Neural progenitor cell (in vitro differentiated cells): ENCODE measurements around the gene GPR137B. TPM values are rescaled to one million over a fixed set of nuclear protein-coding genes. Genes with fewer than 3 reads are reported as not detected.

ENCODE experiments used
- DNase-seq: peaks from one replicate; pipeline ENCODE4 v3.0.0-alpha.2; 2016; ENCODE audit warnings: low spot score
- H2AFZ ChIP-seq: fragments of 200-600 bp; sonication (generic); replicated peaks from 2 replicates; pipeline ENCODE4 v1.6.1; 2016; ENCODE audit warnings: antibody characterized with exemption
- H3F3A ChIP-seq: fragments of 200-600 bp; sonication (generic); 2 replicates; pipeline ENCODE4 v1.6.1; 2016; ENCODE audit warnings: antibody characterized with exemption, low read depth
- H3K27ac ChIP-seq: fragments of 200-600 bp; sonication (generic); 2 replicates; pipeline ENCODE4 v1.5.1; 2016; ENCODE audit warnings: mild to moderate bottlenecking
- H3K27me3 ChIP-seq: fragments of 200-600 bp; sonication (generic); 2 replicates; pipeline ENCODE4 v1.6.1; 2016; ENCODE audit warnings: mild to moderate bottlenecking, moderate library complexity
- H3K36me3 ChIP-seq: fragments of 200-600 bp; sonication (generic); 2 replicates; pipeline ENCODE4 v1.5.1; 2016
- H3K4me1 ChIP-seq: fragments of 200-600 bp; sonication (generic); 2 replicates; pipeline ENCODE4 v1.6.1; 2016; ENCODE audit warnings: mixed run types
- H3K4me2 ChIP-seq: fragments of 200-600 bp; sonication (generic); 2 replicates; pipeline ENCODE4 v1.6.1; 2016
- H3K4me3 ChIP-seq: fragments of 200-600 bp; sonication (generic); 2 replicates; pipeline ENCODE4 v1.5.1; 2016
- H3K79me2 ChIP-seq: fragments of 200-600 bp; sonication (generic); 2 replicates; pipeline ENCODE4 v1.6.1; 2016; ENCODE audit warnings: low read depth
- H3K9ac ChIP-seq: fragments of 200-600 bp; sonication (generic); 2 replicates; pipeline ENCODE4 v1.6.1; 2016
- H3K9me3 ChIP-seq: fragments of 200-600 bp; sonication (generic); 2 replicates; pipeline ENCODE4 v1.5.1; 2016; ENCODE audit warnings: low read depth
- H4K20me1 ChIP-seq: fragments of 200-600 bp; sonication (generic); 2 replicates; pipeline ENCODE4 v1.6.1; 2016; ENCODE audit warnings: low read depth
- H3K27ac Mint-ChIP-seq: 3 replicates; pipeline ENCODE4 v1.8.0; 2021; ENCODE audit warnings: mixed read lengths
- H3K27me3 Mint-ChIP-seq: 2 replicates; pipeline ENCODE4 v1.8.0; 2022; ENCODE audit warnings: low read depth, mild to moderate bottlenecking, inconsistent platforms, moderate library complexity, mixed read lengths; ENCODE audit not compliant: insufficient read depth
- H3K36me3 Mint-ChIP-seq: 3 replicates; pipeline ENCODE4 v1.8.0; 2021; ENCODE audit warnings: mixed read lengths
- H3K4me1 Mint-ChIP-seq: 3 replicates; pipeline ENCODE4 v1.8.0; 2021; ENCODE audit warnings: mixed read lengths
- H3K4me3 Mint-ChIP-seq: 3 replicates; pipeline ENCODE4 v1.8.0; 2021; ENCODE audit warnings: mild to moderate bottlenecking, moderate library complexity, mixed read lengths
- H3K9me3 Mint-ChIP-seq: 3 replicates; pipeline ENCODE4 v1.8.0; 2020; ENCODE audit warnings: mixed read lengths
- EZH2 ChIP-seq: fragments of 200-600 bp; sonication (generic); IDR thresholded peaks from 2 replicates; pipeline ENCODE4 v1.6.1; 2017; ENCODE audit warnings: antibody characterized with exemption, mild to moderate bottlenecking, moderate library complexity
- EZH2phosphoT487 ChIP-seq: fragments of 200-600 bp; sonication (generic); IDR thresholded peaks from 2 replicates; pipeline ENCODE4 v1.6.1; 2017; ENCODE audit warnings: antibody characterized with exemption
- total RNA-seq: library from RNA; depleted of rRNA; stranded (reverse); fragments of >200 nt; gene quantifications from 2 replicates; pipeline ENCODE4 v1.2.3, GENCODE V29; 2015; ENCODE audit warnings: low replicate concordance
- TF ChIP-seq, protein P1 (sequence below): fragments of 200-600 bp; sonication (generic); IDR thresholded peaks from 2 replicates; pipeline ENCODE4 v1.5.1; 2017; ENCODE audit warnings: antibody characterized with exemption, mild to moderate bottlenecking

The GPR137B gene
- total RNA-seq, 1 donor from 2014 or later: 4.3 TPM

DNA sequence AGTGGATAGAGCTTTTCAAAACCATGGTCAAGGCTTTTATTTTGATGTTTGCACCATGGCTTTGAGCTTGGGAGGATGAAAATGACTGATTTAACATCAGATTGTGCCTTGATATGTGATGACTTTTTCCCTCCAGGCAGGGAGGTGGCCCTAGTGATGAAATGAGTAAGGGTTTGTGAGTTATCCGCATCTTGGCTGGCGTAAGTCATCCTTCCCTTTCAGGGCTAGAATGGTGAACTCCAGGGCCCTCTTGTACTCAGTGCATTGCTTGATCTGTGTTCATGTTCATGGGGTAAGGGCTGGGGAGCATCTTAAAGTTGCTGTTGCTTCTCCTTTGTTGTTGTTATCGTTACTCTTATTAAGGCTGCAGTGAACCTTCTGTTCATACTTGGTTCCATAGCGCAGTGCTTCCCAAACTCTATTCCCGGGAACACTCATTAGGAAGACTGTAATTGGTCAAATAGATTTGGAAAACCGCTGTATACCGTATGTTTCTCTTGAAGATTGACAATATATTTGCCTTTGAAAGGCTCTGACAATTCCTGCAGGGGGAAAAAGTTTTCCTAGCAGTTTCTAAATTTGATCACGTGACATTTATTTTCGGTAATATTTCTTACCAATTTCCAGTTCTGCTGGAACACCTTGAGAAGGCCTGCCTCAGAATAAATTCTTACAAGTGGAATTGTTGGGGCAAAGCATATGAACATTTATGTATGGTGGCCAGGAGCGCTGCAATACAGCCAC lies 23.1 kb downstream of the GPR137B start:
- H3K27me3 ChIP-seq: no peaks in the 10 kb centered on the region
- H3K4me1 ChIP-seq: no peaks in the 10 kb centered on the region
- Mint-ChIP-seq H3K4me3 (no peak overlapping the region), H3K9me3 (peaks cover 30% of the 10 kb centered on the region), H3K36me3 (peaks cover 32% of the 10 kb centered on the region), H3K27me3 (peaks cover 5% of the 10 kb centered on the region), H3K4me1 (peaks cover 2% of the 10 kb centered on the region), H3K27ac (no peak overlapping the region)
- H4K20me1 ChIP-seq: no peaks in the 10 kb centered on the region
- H3K36me3 ChIP-seq: no peaks in the 10 kb centered on the region
- DNase-seq: no peak
- no peak overlapping the region for H3K4me2 ChIP-seq
- H3K9ac ChIP-seq: no peak overlapping the region
- H3F3A ChIP-seq: no peaks in the 10 kb centered on the region
- no peak overlapping the region for H3K27ac ChIP-seq
- TF ChIP-seq EZH2phosphoT487: no peak
- TF ChIP-seq EZH2: no peak
- TF ChIP-seq, protein P1, sequence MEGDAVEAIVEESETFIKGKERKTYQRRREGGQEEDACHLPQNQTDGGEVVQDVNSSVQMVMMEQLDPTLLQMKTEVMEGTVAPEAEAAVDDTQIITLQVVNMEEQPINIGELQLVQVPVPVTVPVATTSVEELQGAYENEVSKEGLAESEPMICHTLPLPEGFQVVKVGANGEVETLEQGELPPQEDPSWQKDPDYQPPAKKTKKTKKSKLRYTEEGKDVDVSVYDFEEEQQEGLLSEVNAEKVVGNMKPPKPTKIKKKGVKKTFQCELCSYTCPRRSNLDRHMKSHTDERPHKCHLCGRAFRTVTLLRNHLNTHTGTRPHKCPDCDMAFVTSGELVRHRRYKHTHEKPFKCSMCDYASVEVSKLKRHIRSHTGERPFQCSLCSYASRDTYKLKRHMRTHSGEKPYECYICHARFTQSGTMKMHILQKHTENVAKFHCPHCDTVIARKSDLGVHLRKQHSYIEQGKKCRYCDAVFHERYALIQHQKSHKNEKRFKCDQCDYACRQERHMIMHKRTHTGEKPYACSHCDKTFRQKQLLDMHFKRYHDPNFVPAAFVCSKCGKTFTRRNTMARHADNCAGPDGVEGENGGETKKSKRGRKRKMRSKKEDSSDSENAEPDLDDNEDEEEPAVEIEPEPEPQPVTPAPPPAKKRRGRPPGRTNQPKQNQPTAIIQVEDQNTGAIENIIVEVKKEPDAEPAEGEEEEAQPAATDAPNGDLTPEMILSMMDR: no peak
- no peak overlapping the region for H3K4me3 ChIP-seq
- H3K79me2 ChIP-seq: no peaks in the 10 kb centered on the region
- no peak overlapping the region for H2AFZ ChIP-seq
- no peaks in the 10 kb centered on the region for H3K9me3 ChIP-seq

DNA sequence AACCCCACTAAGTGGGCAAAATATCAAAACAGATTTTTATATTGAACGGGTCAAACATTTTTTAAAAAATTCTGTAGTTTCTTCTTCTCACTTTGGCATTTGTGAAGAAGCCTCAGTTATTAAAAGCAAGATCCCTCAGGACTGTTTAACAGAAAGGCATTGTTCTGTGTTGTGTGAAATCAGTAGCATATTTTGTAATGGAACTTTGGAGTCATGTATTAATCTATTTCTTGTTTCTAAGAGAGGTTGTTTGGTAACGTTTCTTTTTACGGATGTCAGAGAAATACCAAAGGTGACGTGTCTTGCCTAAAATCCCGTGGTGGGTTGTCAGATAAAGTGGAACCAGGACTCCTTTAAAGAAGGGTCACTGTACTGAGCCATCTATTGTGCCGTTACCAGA lies 23.7 kb downstream of the GPR137B start:
- Histone ChIP-seq H3K27me3 (no peaks in the 10 kb centered on the region), H2AFZ (no peak overlapping the region), H3K4me1 (no peaks in the 10 kb centered on the region), H4K20me1 (no peaks in the 10 kb centered on the region), H3F3A (no peaks in the 10 kb centered on the region), H3K9ac (no peak overlapping the region), H3K27ac (no peak overlapping the region), H3K9me3 (no peaks in the 10 kb centered on the region), H3K4me2 (no peak overlapping the region), H3K4me3 (no peak overlapping the region), H3K36me3 (no peaks in the 10 kb centered on the region), H3K79me2 (no peaks in the 10 kb centered on the region)
- TF ChIP-seq, protein P1: no peak
- TF ChIP-seq EZH2: no peak
- TF ChIP-seq EZH2phosphoT487: no peak
- Mint-ChIP-seq H3K4me1 (no peaks in the 10 kb centered on the region), H3K27me3 (peaks cover 5% of the 10 kb centered on the region), H3K36me3 (peaks cover 29% of the 10 kb centered on the region), H3K9me3 (peaks cover 24% of the 10 kb centered on the region), H3K4me3 (no peak overlapping the region), H3K27ac (no peak overlapping the region)
- DNase-seq: no peak

DNA sequence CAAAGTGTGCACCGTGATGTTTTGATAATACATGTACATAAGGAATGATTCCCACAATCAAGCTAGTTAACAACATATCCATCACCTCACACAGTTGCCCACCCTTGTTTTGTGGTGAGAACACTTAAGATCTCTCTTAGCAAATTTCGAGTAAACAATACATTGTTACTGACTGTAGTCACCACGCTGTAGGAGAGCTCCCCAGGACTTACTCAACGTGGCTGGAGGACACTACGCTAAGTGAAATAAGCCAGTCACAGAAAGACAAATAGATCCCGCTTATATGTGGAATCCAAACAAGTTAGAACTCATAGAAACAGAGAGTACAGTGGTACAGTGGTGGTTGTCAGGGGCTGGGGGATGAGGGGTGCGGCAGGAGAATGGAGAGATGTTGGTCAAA lies 24.8 kb downstream of the GPR137B start:
- Histone ChIP-seq H3K79me2 (no peaks in the 10 kb centered on the region), H4K20me1 (no peaks in the 10 kb centered on the region), H3K4me1 (no peaks in the 10 kb centered on the region), H3K36me3 (no peaks in the 10 kb centered on the region), H3K4me2 (no peak overlapping the region), H3K9ac (no peak overlapping the region), H3K9me3 (no peaks in the 10 kb centered on the region), H2AFZ (no peak overlapping the region), H3F3A (no peaks in the 10 kb centered on the region), H3K27ac (no peak overlapping the region), H3K27me3 (no peaks in the 10 kb centered on the region), H3K4me3 (no peak overlapping the region)
- no peak for TF ChIP-seq EZH2phosphoT487
- TF ChIP-seq, protein P1: no peak
- TF ChIP-seq EZH2: no peak
- Mint-ChIP-seq H3K4me3 (no peak overlapping the region), H3K36me3 (peaks cover 21% of the 10 kb centered on the region), H3K9me3 (peaks cover 12% of the 10 kb centered on the region), H3K27me3 (no peaks in the 10 kb centered on the region), H3K4me1 (no peaks in the 10 kb centered on the region), H3K27ac (no peak overlapping the region)
- DNase-seq: no peak
